Neural progenitor cell (in vitro differentiated cells): ENCODE data around the gene KRT3.

Experiments
- CTCF ChIP-seq: fragments of 200-600 bp; sonication (generic); IDR thresholded peaks from 2 replicates; pipeline ENCODE4 v1.5.1; 2017; ENCODE audit warnings: antibody characterized with exemption, mild to moderate bottlenecking
- EZH2 ChIP-seq: fragments of 200-600 bp; sonication (generic); IDR thresholded peaks from 2 replicates; pipeline ENCODE4 v1.6.1; 2017; ENCODE audit warnings: antibody characterized with exemption, mild to moderate bottlenecking, moderate library complexity

- TF ChIP-seq CTCF = no peak
- TF ChIP-seq EZH2 = no peak
Measured at GRCh38 chr12:52783563-52784316, 12.2 kb downstream of the KRT3 start.
